Chondrocyte (in vitro differentiated cells): ENCODE data around the gene SLC22A12. TPM values are rescaled to one million over a fixed set of nuclear protein-coding genes. Genes with fewer than 3 reads are reported as not detected.

Experiments
- DNase-seq: peaks from one replicate; pipeline ENCODE4 v3.0.0; 2021; ENCODE audit warnings: mixed read lengths, low spot score
- H3K27ac Mint-ChIP-seq: one replicate; pipeline ENCODE4 v1.8.0; 2021; ENCODE audit warnings: mild to moderate bottlenecking, moderate library complexity, mixed read lengths; ENCODE audit not compliant: unreplicated experiment
- H3K27me3 Mint-ChIP-seq: 2 replicates; pipeline ENCODE4 v1.8.0; 2021; ENCODE audit warnings: low read depth, mixed read lengths
- H3K36me3 Mint-ChIP-seq: 2 replicates; pipeline ENCODE4 v1.8.0; 2021; ENCODE audit warnings: low read depth, mixed read lengths
- H3K4me1 Mint-ChIP-seq: 2 replicates; pipeline ENCODE4 v1.8.0; 2021; ENCODE audit warnings: low read depth, mild to moderate bottlenecking, mixed read lengths
- H3K4me3 Mint-ChIP-seq: one replicate; pipeline ENCODE4 v1.8.0; 2021; ENCODE audit warnings: mild to moderate bottlenecking, moderate library complexity, mixed read lengths; ENCODE audit not compliant: unreplicated experiment
- H3K9me3 Mint-ChIP-seq: 2 replicates; pipeline ENCODE4 v1.8.0; 2021; ENCODE audit warnings: low read depth, mixed read lengths
- total RNA-seq: library from RNA; stranded (reverse); gene quantifications from 3 replicates; pipeline ENCODE4 v1.2.1, GENCODE V29; 2021
- TF ChIP-seq, protein P1 (sequence below): fragments of 200-600 bp; sonication (generic); IDR thresholded peaks from 2 replicates; pipeline ENCODE4 v1.5.0; 2021; ENCODE audit warnings: antibody characterized with exemption, mild to moderate bottlenecking, moderate library complexity

SLC22A12 gene
- total RNA-seq, 1 donor from 2014 or later: not detected

DNA sequence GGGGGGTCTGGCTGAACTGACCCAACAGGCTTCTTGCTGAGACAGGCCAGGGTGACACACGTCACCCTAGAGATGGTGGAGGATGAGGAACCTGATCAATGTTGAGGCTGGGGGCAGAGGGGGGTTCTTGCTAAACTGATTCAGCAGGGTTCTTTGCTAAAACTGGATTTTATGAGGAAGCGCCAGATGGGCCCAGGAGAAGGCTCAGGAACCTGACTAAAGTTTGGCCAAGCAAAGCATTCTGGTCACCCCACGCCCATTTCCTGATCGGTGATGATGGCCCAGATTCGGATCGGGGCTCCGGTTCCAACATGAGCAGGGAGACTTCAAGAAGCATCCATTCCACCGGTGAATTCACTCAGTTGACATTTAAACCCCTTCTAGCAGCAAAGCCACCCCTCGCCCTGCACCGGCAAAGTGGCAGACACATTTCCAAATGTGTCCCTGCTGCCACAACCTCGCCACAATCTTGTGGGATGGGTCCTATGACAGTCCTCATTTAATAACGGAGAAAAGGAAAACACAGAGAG, 34.2 kb upstream of the SLC22A12 start:
- no peaks in the 10 kb centered on the region for H3K9me3 Mint-ChIP-seq
- no peaks in the 10 kb centered on the region for H3K36me3 Mint-ChIP-seq
- H3K27me3 Mint-ChIP-seq: peaks cover 17% of the 10 kb centered on the region
- no peak overlapping the region for H3K4me3 Mint-ChIP-seq
- TF ChIP-seq, protein P1, sequence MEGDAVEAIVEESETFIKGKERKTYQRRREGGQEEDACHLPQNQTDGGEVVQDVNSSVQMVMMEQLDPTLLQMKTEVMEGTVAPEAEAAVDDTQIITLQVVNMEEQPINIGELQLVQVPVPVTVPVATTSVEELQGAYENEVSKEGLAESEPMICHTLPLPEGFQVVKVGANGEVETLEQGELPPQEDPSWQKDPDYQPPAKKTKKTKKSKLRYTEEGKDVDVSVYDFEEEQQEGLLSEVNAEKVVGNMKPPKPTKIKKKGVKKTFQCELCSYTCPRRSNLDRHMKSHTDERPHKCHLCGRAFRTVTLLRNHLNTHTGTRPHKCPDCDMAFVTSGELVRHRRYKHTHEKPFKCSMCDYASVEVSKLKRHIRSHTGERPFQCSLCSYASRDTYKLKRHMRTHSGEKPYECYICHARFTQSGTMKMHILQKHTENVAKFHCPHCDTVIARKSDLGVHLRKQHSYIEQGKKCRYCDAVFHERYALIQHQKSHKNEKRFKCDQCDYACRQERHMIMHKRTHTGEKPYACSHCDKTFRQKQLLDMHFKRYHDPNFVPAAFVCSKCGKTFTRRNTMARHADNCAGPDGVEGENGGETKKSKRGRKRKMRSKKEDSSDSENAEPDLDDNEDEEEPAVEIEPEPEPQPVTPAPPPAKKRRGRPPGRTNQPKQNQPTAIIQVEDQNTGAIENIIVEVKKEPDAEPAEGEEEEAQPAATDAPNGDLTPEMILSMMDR: no peak
- DNase-seq: peak; percentile 41
- no peak overlapping the region for H3K27ac Mint-ChIP-seq
- peaks cover 22% of the 10 kb centered on the region for H3K4me1 Mint-ChIP-seq

DNA sequence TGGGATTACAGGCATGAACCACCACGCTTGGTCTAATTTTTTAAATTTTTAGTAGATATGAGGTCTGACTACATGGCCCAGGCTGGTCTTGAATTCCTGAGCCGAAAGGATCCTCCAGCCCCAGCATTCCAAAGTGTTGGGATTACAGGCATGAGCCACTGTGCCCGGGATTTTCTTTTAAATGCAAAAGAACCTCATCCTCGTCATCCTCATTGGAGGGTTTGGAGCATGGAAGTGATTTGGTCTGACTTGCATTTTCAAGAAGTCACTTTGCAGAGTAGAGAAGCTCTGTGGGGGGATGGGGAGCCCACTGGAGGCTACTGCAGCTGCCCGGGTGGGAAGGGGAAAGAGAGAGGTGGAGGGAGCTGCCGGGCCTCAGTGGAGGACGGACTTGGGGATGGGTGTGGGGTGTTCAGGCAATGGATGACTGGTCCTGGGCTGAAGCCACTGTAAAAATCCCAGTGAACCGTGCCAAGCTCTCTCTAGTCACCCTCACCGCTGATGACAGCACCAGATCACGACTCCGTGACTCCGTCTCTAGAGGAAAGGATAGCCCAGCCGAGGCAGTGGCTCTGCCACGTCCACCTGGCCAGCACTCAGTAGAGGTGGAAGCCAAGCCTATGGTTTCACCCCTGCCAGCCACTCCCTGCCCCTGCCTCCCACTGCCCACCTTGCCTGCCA, 32.8 kb upstream of the SLC22A12 start:
- TF ChIP-seq, protein P1: no peak
- Mint-ChIP-seq H3K4me3 (no peak overlapping the region), H3K27ac (no peak overlapping the region), H3K27me3 (peaks cover 10% of the 10 kb centered on the region), H3K9me3 (no peaks in the 10 kb centered on the region), H3K36me3 (no peaks in the 10 kb centered on the region), H3K4me1 (peaks cover 22% of the 10 kb centered on the region)
- peak; percentile 68 for DNase-seq

DNA sequence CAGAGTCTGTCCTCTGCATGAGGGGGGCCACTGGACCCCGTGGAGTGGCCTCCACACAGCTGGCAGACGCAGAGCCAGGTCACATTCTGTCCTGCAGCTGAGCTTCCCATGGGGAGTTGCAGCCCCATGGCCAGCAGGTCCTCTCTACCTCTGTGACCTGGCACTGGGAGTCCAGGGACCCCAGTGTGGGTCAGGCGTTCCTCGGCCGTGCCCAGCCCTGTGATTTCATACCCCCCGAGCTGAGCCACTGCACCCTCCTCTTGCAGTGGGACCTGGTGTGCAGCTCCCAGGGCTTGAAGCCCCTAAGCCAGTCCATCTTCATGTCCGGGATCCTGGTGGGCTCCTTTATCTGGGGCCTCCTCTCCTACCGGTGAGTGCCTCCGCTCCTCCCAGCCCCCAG, 32.2 kb upstream of the SLC22A12 start:
- Mint-ChIP-seq H3K27me3 (peaks cover 10% of the 10 kb centered on the region), H3K4me1 (peaks cover 18% of the 10 kb centered on the region), H3K9me3 (no peaks in the 10 kb centered on the region), H3K36me3 (no peaks in the 10 kb centered on the region), H3K27ac (no peak overlapping the region), H3K4me3 (no peak overlapping the region)
- DNase-seq: peak; percentile 64
- TF ChIP-seq, protein P1: no peak

DNA sequence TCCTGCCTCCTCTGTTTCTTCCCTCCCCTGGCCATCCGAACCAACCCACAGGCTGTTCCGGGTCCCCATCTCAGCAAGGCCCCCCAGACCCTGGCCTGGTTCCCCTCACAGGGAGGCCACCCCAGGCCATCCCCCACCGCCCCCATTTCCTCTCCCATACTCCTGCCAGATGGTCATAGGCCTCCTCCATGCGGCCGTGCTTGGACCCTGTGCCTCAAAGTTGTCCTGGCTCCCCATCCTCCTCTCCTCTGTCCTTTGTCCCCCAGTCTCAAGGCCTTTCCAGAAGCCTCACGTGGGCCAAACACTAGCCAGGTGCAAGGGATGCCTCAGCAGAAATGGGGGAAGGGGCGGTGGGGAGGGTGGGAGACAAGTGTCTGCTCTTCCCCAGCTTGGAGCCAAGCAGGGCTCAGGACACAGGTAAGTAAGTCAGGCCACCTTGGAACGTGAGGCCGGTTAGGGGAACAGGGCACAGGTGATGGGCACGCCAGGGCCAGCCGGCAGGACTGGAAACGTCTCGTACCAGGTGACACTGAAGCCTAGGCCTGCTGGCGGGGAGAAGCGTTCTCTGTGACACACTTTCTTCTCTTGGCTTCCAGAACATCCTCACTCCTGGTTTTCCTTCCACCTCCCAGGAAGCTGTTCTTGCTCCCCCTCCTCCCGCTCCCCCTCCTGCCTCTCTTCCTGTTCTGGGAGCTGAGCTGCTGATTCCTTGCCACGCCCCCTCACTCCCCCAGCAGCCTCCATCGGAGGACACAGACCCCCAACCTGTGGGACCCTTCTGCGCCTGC, 31.5 kb upstream of the SLC22A12 start:
- peak; percentile 82 for DNase-seq
- H3K9me3 Mint-ChIP-seq: no peaks in the 10 kb centered on the region
- H3K36me3 Mint-ChIP-seq: no peaks in the 10 kb centered on the region
- no peak overlapping the region for H3K27ac Mint-ChIP-seq
- TF ChIP-seq, protein P1: no peak
- peaks cover 12% of the 10 kb centered on the region for H3K27me3 Mint-ChIP-seq
- peaks cover 15% of the 10 kb centered on the region for H3K4me1 Mint-ChIP-seq
- no peak overlapping the region for H3K4me3 Mint-ChIP-seq

DNA sequence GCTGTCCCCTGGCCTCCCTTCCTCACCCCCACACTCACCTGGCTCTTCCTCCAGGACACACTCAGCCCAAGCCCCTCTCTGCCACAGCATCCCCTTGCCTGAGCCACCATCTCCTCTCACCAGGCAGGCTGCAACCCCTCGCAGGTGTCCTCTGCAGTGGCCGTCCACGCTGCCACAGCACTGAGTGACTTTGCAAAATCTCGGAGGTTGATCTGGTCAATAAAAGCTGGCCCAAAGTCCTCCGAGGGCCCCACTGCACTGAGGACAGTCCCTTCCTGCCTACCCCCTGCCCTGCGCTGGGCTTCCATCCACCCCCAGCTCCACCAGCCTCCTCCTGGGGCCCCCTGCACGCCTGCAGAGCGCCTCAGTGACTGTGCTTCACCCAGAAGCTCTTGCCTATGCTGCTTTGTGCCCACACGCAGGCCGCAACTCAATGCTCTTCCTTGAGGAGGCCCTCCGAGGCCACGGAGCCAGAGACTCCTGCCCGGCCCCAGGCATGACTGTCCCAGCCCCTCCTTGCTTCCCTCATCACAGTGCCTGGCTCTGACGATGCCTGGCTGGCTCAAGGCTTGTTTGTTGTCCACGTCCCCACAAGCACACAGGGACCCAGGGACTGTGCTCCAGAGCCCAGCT, 30.8 kb upstream of the SLC22A12 start:
- no peaks in the 10 kb centered on the region for H3K9me3 Mint-ChIP-seq
- peaks cover 9% of the 10 kb centered on the region for H3K4me1 Mint-ChIP-seq
- DNase-seq: peak; percentile 79
- no peak overlapping the region for H3K4me3 Mint-ChIP-seq
- peaks cover 14% of the 10 kb centered on the region for H3K27me3 Mint-ChIP-seq
- TF ChIP-seq, protein P1: no peak
- no peak overlapping the region for H3K27ac Mint-ChIP-seq
- no peaks in the 10 kb centered on the region for H3K36me3 Mint-ChIP-seq
